Testis (tissue), 2 donors: ENCODE results near the gene IL4I1.

Experiments
- CTCF ChIP-seq, 3 experiments: fragments of 450-650 bp in 2 of 3; fragments of 200-600 bp in 1 of 3; sonication (generic) in 1 of 3; IDR thresholded peaks; one replicate each; pipeline ENCODE4 v1.5.1; 2016 to 2019; ENCODE audit warnings: antibody characterized with exemption in 3 of 3, mild to moderate bottlenecking in 2 of 3, moderate library complexity in 1 of 3
- POLR2A ChIP-seq: fragments of 450-650 bp; IDR thresholded peaks from one replicate; pipeline ENCODE4 v1.6.1; 2017; ENCODE audit warnings: antibody characterized with exemption, mild to moderate bottlenecking, moderate library complexity

DNA sequence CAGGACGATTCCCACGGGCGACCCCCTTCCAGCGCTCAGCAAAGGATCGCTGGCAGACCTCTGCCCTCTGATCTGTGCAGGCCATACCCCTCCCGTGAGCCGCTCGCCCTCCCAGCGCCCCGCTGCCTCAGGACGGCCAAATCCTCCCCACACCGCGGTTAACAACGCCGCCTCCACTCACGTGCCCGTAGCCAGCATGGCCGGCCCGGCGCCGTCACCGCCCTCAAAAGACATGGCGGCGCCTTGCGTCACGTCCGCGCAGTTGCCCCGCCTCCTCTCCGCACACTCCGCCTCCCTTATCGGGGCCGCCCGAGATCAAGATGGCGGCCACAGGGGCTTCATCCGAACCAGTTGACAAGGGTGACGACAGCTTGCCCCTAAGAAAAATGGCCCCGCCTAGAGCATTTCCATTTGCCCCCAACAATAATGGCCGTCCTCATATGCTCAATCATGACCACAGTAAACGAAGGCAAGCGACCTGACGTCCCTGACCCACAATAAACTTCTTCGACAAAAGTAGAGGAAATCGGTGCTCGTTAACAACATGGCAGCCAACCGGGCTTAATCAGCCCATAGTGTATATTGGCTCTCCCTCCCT lies 20.2 kb downstream of the IL4I1 start:
- TF ChIP-seq CTCF (IDR thresholded peaks at IDR 0.05) (no peak), POLR2A (no peak)
